Activated T-cell treated with anti-CD3 and anti-CD28 coated beads for 1 hour (primary cell): ENCODE results near the gene GAB3.

Experiments
- DNase-seq: peaks from one replicate; pipeline ENCODE4 v3.0.0-alpha.2; 2020; ENCODE audit warnings: low read depth

The GAB3 gene

GRCh38 chrX:154750301-154751202 lies at the start of gene GAB3:
Gene GAB3, minus strand, starts transcription at chrX:154751077. Its CDS starts 52 bp downstream, at chrX:154751025.
- peak; percentile 19 for DNase-seq

GRCh38 chrX:154799556-154800348 lies 48.9 kb upstream of the GAB3 start:
- DNase-seq, result no peak

GRCh38 chrX:154797006-154797405 lies 46.1 kb upstream of the GAB3 start:
- no peak for DNase-seq

GRCh38 chrX:154795016-154795415 lies 44.1 kb upstream of the GAB3 start:
- DNase-seq, result no peak

GRCh38 chrX:154793084-154793795 lies 42.4 kb upstream of the GAB3 start:
- DNase-seq, result no peak

GRCh38 chrX:154791939-154792338 lies 41.1 kb upstream of the GAB3 start:
- no peak for DNase-seq

- no peak for DNase-seq
These were observed 40.6 kb upstream of the GAB3 start for GRCh38 chrX:154791467-154791866.

- no peak for DNase-seq
These were observed 34.8 kb upstream of the GAB3 start for GRCh38 chrX:154785716-154786115.

GRCh38 chrX:154784149-154784995 lies 33.5 kb upstream of the GAB3 start:
- no peak for DNase-seq

GRCh38 chrX:154780968-154781367 lies 30.1 kb upstream of the GAB3 start:
- DNase-seq, result no peak

- DNase-seq, result no peak
These were observed 28.4 kb upstream of the GAB3 start for GRCh38 chrX:154779261-154779660.

GRCh38 chrX:154776753-154777152 lies 25.9 kb upstream of the GAB3 start:
- no peak for DNase-seq

GRCh38 chrX:154775419-154776349 lies 24.8 kb upstream of the GAB3 start:
- DNase-seq, result no peak

GRCh38 chrX:154774622-154775021 lies 23.7 kb upstream of the GAB3 start:
- DNase-seq, result no peak

- peak; percentile 88 for DNase-seq
These were observed 11.8 kb upstream of the GAB3 start, which contains the start of gene DKC1 for GRCh38 chrX:154762537-154763296. Gene DKC1, plus strand, starts transcription at chrX:154762864. Its CDS starts 102 bp downstream, at chrX:154762966.

GRCh38 chrX:154761977-154762536 lies 11.2 kb upstream of the GAB3 start:
- no peak for DNase-seq

GRCh38 chrX:154758696-154759095 lies 7.8 kb upstream of the GAB3 start:
- DNase-seq, result no peak

GRCh38 chrX:154751669-154752271 lies 893 bp upstream of the GAB3 start:
- no peak for DNase-seq

GRCh38 chrX:154751203-154751668 lies 359 bp upstream of the GAB3 start:
- DNase-seq, result no peak
